ENCODE results near the gene C2orf42. TPM values are rescaled to one million over a fixed set of nuclear protein-coding genes. Genes with fewer than 3 reads are reported as not detected.

The C2orf42 gene
- total and polyA plus RNA-seq, 10 of the 15 experiments (the other 5 are each of a cell fraction or from before 2014, with no cell fraction given) = 5.5 to 19.8 (median 11.5) TPM

- TF ChIP-seq ZNF687 (IDR thresholded peaks at IDR 0.05) (peak; percentile 87), GABPA (IDR thresholded peaks at IDR 0.05; ENCODE audit: low read depth) (no peak), DPF2 (IDR thresholded peaks at IDR 0.05) (peak; percentile 76), ZZZ3 (IDR thresholded peaks at IDR 0.05; ENCODE audit: control insufficient read depth, insufficient read length, low read depth) (no peak), RELA (IDR thresholded peaks at IDR 0.05; ENCODE audit: borderline replicate concordance, partially characterized antibody) (no peak), STAT3 (IDR thresholded peaks at IDR 0.05; ENCODE audit: low read depth, low read length) (no peak), ZNF24 (IDR thresholded peaks at IDR 0.05) (peak; percentile 47; the same call in 1 of the 2 replicates), KDM1A (IDR thresholded peaks at IDR 0.05; ENCODE audit: borderline replicate concordance) (no peak), EP300 (IDR thresholded peaks at IDR 0.05; ENCODE audit: borderline replicate concordance in 1 of 2, control insufficient read depth in 1 of 2, low read depth in 2 of 2, low read length in 2 of 2) (0 out of 4 replicates have a peak, but pooled peaks of 1 of the 2 experiments have one; percentile 5), RUNX3 (IDR thresholded peaks at IDR 0.05; ENCODE audit: low read length) (no peak), RAD21 (IDR thresholded peaks at IDR 0.05; ENCODE audit: insufficient read depth, low read depth, low read length) (no peak), EZH2 (IDR thresholded peaks at IDR 0.05; ENCODE audit: borderline replicate concordance, control insufficient read depth, low read depth, low read length) (no peak), NR2F1 (conservative IDR thresholded peaks at IDR 0.05) (peak; percentile 88), ZNF274 (IDR thresholded peaks at IDR 0.05; ENCODE audit: insufficient read depth, insufficient read length) (no peak), SP1 (IDR thresholded peaks at IDR 0.05; ENCODE audit: low read depth, low read length) (no peak), IKZF1 (conservative IDR thresholded peaks at IDR 0.05) (0 out of 2 replicates have a peak, but pooled peaks have one; percentile 78), NFIC (IDR thresholded peaks at IDR 0.05; ENCODE audit: low read depth, low read length) (no peak)
- TF ChIP-seq, protein P1, sequence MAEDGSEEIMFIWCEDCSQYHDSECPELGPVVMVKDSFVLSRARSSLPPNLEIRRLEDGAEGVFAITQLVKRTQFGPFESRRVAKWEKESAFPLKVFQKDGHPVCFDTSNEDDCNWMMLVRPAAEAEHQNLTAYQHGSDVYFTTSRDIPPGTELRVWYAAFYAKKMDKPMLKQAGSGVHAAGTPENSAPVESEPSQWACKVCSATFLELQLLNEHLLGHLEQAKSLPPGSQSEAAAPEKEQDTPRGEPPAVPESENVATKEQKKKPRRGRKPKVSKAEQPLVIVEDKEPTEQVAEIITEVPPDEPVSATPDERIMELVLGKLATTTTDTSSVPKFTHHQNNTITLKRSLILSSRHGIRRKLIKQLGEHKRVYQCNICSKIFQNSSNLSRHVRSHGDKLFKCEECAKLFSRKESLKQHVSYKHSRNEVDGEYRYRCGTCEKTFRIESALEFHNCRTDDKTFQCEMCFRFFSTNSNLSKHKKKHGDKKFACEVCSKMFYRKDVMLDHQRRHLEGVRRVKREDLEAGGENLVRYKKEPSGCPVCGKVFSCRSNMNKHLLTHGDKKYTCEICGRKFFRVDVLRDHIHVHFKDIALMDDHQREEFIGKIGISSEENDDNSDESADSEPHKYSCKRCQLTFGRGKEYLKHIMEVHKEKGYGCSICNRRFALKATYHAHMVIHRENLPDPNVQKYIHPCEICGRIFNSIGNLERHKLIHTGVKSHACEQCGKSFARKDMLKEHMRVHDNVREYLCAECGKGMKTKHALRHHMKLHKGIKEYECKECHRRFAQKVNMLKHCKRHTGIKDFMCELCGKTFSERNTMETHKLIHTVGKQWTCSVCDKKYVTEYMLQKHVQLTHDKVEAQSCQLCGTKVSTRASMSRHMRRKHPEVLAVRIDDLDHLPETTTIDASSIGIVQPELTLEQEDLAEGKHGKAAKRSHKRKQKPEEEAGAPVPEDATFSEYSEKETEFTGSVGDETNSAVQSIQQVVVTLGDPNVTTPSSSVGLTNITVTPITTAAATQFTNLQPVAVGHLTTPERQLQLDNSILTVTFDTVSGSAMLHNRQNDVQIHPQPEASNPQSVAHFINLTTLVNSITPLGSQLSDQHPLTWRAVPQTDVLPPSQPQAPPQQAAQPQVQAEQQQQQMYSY (CRISPR knock-in tag; IDR thresholded peaks at IDR 0.05) = no peak
- TF ChIP-seq, protein P2, sequence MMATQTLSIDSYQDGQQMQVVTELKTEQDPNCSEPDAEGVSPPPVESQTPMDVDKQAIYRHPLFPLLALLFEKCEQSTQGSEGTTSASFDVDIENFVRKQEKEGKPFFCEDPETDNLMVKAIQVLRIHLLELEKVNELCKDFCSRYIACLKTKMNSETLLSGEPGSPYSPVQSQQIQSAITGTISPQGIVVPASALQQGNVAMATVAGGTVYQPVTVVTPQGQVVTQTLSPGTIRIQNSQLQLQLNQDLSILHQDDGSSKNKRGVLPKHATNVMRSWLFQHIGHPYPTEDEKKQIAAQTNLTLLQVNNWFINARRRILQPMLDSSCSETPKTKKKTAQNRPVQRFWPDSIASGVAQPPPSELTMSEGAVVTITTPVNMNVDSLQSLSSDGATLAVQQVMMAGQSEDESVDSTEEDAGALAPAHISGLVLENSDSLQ (IDR thresholded peaks at IDR 0.05) = no peak
Observed at GRCh38 chr2:70141902-70142589, 48.8 kb downstream of the C2orf42 start (continued).
